GM19099 (cell line): ENCODE results near the gene EYA4.

Experiments used
- POLR2A ChIP-seq: IDR thresholded peaks from 3 replicates; pipeline ENCODE4 v1.6.1; 2011; ENCODE audit warnings: low read depth; ENCODE audit not compliant: insufficient read length; ENCODE audit errors: extremely low read depth

Gene EYA4, protein sequence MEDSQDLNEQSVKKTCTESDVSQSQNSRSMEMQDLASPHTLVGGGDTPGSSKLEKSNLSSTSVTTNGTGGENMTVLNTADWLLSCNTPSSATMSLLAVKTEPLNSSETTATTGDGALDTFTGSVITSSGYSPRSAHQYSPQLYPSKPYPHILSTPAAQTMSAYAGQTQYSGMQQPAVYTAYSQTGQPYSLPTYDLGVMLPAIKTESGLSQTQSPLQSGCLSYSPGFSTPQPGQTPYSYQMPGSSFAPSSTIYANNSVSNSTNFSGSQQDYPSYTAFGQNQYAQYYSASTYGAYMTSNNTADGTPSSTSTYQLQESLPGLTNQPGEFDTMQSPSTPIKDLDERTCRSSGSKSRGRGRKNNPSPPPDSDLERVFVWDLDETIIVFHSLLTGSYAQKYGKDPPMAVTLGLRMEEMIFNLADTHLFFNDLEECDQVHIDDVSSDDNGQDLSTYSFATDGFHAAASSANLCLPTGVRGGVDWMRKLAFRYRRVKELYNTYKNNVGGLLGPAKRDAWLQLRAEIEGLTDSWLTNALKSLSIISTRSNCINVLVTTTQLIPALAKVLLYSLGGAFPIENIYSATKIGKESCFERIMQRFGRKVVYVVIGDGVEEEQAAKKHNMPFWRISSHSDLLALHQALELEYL

DNA sequence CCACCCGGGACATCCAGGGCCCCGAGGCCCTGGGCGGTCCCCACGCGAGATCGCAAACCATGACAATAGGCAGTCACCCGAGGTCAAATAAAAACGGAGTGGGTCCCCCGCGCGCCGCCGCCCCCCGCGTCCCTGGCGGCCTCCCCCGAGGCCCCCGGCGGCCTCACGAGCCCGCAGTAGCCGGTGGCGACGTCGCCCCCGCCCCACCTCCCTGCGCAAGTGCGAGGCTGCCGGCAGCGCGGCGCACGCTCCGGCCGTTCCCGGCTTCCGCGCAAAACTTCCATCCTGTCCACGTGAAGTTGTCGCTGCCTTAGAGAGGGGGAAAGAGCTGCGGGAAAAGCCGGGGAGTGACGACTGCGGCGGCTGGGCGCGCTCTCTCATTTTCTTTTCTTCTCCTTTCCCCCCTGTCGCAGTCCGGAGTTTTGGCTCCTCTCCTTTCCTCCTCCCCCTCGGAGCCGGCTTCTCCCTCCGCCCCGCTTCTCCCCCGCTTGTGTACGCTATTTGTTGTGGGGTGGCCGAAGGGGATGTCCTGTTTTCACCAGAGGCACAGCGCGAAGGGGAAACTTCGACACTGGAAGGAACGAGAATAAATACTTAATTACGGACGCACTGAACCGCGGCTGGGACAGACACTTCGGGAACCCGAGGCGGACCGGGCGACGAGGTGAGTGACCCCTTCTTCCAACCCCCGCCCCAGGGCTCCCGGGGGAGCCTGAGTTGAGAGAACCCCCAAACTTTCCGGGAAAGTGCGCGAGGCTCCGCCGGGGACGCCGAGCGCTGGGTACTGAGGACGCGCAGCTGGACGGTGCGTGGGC is at the start of gene EYA4:
EYA4 (plus strand) TSS at position 272 of the 815 bp plus-strand sequence. CDS start 33,424 bp downstream, outside the sequence.
- TF ChIP-seq POLR2A: no peak

DNA sequence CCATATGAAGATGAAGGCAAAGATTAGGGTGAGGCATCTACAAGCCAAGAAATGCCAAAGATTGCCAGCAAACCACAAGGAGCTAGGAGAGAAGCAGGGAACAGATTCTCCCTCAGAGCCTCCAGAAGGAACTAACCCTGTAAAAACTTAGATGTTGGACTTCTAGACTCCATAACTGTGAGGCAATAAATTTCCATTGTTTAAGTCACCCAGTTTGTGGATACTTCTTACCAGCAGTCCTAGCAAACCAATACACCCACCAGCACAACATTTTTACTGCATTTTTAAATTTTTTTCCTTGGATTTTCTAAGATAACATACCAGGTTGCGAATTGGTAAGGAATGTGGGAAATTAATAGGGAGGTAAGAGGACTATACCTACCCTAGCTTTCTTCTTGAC is 47.8 kb upstream of the EYA4 start:
- TF ChIP-seq POLR2A: no peak

GRCh38 chr6:133198725-133199124 is 42.4 kb upstream of the EYA4 start:
- no peak for TF ChIP-seq POLR2A

DNA sequence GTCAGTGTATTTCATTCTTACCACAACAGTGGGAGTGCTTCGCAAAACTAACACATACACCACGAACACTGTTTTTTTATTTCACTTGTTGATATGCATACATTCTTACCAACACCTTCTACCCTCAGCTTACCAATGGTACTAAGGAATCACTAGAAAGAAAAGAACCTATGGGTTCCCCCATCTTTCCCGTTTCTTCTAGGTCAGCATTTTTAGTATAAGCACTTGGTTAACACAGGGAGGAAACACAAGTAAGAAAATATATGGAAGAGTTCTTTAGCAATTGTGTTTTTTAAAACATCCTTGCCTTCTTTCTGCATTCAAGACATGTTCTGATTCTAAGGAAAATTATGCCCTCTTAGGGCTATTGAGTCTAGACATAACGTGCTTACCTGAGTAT is 39.9 kb upstream of the EYA4 start:
- no peak for TF ChIP-seq POLR2A

- TF ChIP-seq POLR2A: no peak
These were observed 38.4 kb upstream of the EYA4 start for GRCh38 chr6:133202610-133203343.

GRCh38 chr6:133203344-133203697 is 37.8 kb upstream of the EYA4 start:
- TF ChIP-seq POLR2A: no peak

DNA sequence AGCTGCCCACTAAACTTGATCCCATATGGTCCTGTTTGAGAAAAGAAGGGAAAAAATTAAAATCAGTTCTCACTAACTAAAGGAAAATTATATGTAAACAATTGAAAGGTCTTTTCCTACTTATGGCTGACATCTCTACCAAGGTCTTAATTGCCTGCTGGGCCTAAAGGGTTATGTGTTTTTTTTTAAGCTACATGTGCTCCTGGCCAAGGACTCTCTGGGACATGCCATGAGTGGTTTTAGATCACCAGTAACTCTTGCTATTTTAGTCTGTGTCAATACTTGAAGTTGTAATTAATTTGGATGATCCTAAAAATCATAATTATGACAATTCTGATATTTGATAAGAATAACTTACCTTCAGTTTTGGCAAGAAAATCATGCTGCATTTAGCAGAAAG is 35.9 kb upstream of the EYA4 start:
- TF ChIP-seq POLR2A: no peak

DNA sequence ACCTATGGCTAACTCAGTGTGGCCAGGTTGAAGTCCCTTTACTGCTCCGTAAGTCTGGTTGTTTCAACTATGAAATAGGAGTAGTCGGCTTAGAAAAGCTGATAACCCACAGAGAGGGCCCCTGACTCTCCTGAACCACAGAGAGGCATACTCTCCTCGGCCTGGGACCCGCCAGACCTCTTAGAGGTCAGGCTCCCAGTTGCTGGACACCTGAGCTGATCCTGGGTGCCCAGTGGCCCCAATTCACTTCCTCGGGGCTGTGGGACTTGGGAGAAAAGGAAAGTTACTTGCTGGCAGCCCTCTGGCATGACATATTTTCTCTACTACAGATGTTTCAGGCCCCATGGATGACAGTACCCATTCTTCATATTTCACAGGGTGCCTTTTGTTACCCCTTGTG is 34.2 kb upstream of the EYA4 start:
- TF ChIP-seq POLR2A: no peak

DNA sequence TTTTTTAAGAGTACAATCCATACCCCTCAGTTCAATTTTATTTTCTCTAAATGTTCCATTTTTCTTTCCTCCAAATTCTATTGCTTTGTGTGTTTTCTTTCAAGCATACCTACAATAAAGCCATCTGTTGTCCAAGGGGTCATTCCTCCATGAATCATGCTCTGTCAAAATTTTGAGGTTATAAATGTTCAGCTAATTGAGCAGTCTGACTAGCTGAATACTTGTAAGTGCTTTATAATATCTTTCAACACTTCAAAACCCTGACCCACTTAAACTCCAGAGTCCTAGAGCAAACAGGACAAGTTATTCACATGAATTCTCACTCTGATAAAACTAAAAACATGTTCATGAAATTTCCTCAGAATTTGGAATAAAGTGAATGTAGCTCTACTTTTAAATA is 33.4 kb upstream of the EYA4 start:
- no peak for TF ChIP-seq POLR2A

DNA sequence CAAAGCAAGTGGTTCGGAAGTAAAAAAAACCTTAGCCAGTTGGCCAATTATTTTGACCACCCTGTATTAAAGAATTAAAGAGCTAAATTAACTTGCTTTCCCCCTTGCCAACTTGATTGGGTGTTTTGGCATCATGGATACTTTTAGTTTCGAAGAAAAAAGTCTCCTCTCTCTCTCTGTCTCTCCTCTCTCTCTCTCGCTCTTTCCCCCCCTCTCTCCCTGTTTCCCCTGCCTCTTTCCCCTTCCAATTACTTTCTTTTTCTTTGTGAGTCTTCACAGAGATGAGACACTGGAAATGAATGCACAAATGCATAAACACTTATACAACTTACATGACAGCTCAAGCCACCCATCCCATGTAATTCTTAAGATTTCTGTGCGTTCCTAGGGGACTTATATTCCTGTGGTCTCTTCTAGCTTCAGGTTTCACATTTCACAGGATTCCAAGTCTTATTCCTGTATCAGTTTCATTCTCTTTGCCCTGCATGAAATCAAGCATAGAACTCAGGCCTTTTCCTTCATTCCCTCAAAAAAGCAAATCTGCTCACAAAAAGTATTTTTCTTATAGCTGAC is 32.9 kb upstream of the EYA4 start:
- no peak for TF ChIP-seq POLR2A

- TF ChIP-seq POLR2A: no peak
These were observed 26.9 kb upstream of the EYA4 start for GRCh38 chr6:133214267-133214666.

- no peak for TF ChIP-seq POLR2A
These were observed 22.3 kb upstream of the EYA4 start for GRCh38 chr6:133218852-133219251.

- no peak for TF ChIP-seq POLR2A
These were observed 17.6 kb upstream of the EYA4 start for GRCh38 chr6:133223452-133224029.

- no peak for TF ChIP-seq POLR2A
These were observed 15.6 kb upstream of the EYA4 start for GRCh38 chr6:133225560-133225959.
